H1 (cell line): Measurements from ENCODE around the gene EEF1AKMT1. TPM values are rescaled to one million over a fixed set of nuclear protein-coding genes. Genes with fewer than 3 reads are reported as not detected.

Experiments used
- BRCA1 ChIP-seq: IDR thresholded peaks from 2 replicates; pipeline ENCODE4 v1.6.1; 2012; ENCODE audit warnings: low read depth, low read length, improper control_type of control experiment
- CBX5 ChIP-seq: fragments of 300-800, 300-1000 bp; sonication (generic); IDR thresholded peaks from 2 replicates; pipeline ENCODE4 v1.7.1; 2016; ENCODE audit warnings: antibody characterized with exemption, low read length, low read depth
- EGR1 ChIP-seq: IDR thresholded peaks from 2 replicates; pipeline ENCODE4 v1.6.1; 2011; ENCODE audit warnings: low read depth, low read length, borderline replicate concordance
- KDM1A ChIP-seq: fragments of 200-600, 300-600 bp; sonication (generic); IDR thresholded peaks from 2 replicates; pipeline ENCODE4 v1.7.1; 2016; ENCODE audit warnings: mild to moderate bottlenecking, low read length, borderline replicate concordance
- KDM5A ChIP-seq: fragments of 200-600 bp; IDR thresholded peaks from 2 replicates; pipeline ENCODE4 v1.7.1; 2012; ENCODE audit warnings: mild to moderate bottlenecking, low read length, inconsistent platforms, mixed read lengths
- NRF1 ChIP-seq: IDR thresholded peaks from 2 replicates; pipeline ENCODE4 v1.6.1; 2011; ENCODE audit warnings: mild to moderate bottlenecking, low read depth, low read length, improper control_type of control experiment
- PHF8 ChIP-seq: fragments of 200-600 bp; sonication (generic); conservative IDR thresholded peaks from 2 replicates; pipeline ENCODE4 v1.7.1; 2012; ENCODE audit warnings: low read depth, mild to moderate bottlenecking, inconsistent platforms, low read length, moderate library complexity
- POLR2A ChIP-seq, 2 experiments: IDR thresholded peaks; 1 replicate in 1 of 2; 2 replicates in 1 of 2; pipeline ENCODE4 v1.6.1; 2011; ENCODE audit warnings: low read depth in 2 of 2, low read length in 2 of 2, mild to moderate bottlenecking in 2 of 2; ENCODE audit errors: control extremely low read depth in 1 of 2
- POLR2AphosphoS5 ChIP-seq: IDR thresholded peaks from 2 replicates; pipeline ENCODE4 v1.6.1; 2011; ENCODE audit warnings: low read depth, low read length
- SIN3A ChIP-seq, 2 experiments: IDR thresholded peaks in 1 of 2; conservative IDR thresholded peaks in 1 of 2; 2 replicates each; pipeline ENCODE4 v1.6.1; 2011 to 2012; ENCODE audit warnings: low read length in 2 of 2, improper control_type of control experiment in 1 of 2, low read depth in 1 of 2, mild to moderate bottlenecking in 1 of 2
- polyA plus RNA-seq, 7 experiments: library from polyadenylated mRNA; depleted of rRNA in 3 of 7; stranded (reverse) in 5 of 7; unstranded in 2 of 7; fragments of >200 nt in 5 of 7; fragments of 200-250 nt in 2 of 7; gene quantifications; 1 replicate in 5 of 7; 2 replicates in 1 of 7; 4 replicates in 1 of 7; pipeline versions ENCODE4 v1.2.1 to v1.2.3, GENCODE V29; 2011 to 2013; ENCODE audit warnings: missing spikeins in 2 of 7, mixed read lengths in 2 of 7
- total RNA-seq: library from RNA; stranded (reverse); fragmentation: NEBNext Ultra II Directional; extraction: Animal tissue kit (Norgen Biotek cat#: 25700); gene quantifications from 2 replicates; pipeline ENCODE4 v1.2.1, GENCODE V29; 2021

EEF1AKMT1 gene
- total and polyA plus RNA-seq, 2 of the 8 experiments (the other 6 are each of a cell fraction or from before 2014, with no cell fraction given), result 3.1 to 4.1 TPM

DNA sequence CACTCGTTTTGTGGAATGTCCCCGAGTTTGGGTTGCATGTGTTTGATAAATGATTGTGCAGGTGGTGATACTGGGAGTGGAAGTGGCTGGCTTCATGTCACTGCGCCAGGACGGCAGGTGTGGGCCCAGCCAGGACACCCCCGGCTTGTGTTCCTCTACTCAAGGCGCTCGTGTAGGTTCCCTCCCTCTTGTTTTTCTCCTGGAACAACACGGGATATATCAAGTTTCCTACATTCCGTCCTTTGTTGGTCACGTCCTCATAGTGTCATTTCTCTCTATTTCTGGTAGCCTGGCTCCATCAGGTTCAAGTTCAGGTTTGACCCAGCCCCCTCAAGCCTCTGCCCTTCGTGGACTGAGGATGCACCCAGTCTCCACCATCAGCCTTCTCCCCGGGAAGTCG, 54.0 kb downstream of the EEF1AKMT1 start (continued):
- TF ChIP-seq BRCA1, result no peak
- no peak for TF ChIP-seq KDM1A
- no peak for TF ChIP-seq PHF8
- no peak for TF ChIP-seq EGR1
- TF ChIP-seq SIN3A (conservative IDR thresholded peaks at IDR 0.05 in 1 of 2, IDR thresholded peaks at IDR 0.05 in 1 of 2; ENCODE audit: low read depth in 1 of 2, low read length in 2 of 2), result no peak
- TF ChIP-seq POLR2AphosphoS5, result no peak
- no peak for TF ChIP-seq POLR2A (IDR thresholded peaks at IDR 0.05; ENCODE audit: control extremely low read depth in 1 of 2, low read depth in 2 of 2, low read length in 2 of 2)
- no peak for TF ChIP-seq CBX5
- TF ChIP-seq KDM5A, result no peak
- TF ChIP-seq NRF1, result no peak
